ENCODE measurements around the gene C18orf54.

DNA sequence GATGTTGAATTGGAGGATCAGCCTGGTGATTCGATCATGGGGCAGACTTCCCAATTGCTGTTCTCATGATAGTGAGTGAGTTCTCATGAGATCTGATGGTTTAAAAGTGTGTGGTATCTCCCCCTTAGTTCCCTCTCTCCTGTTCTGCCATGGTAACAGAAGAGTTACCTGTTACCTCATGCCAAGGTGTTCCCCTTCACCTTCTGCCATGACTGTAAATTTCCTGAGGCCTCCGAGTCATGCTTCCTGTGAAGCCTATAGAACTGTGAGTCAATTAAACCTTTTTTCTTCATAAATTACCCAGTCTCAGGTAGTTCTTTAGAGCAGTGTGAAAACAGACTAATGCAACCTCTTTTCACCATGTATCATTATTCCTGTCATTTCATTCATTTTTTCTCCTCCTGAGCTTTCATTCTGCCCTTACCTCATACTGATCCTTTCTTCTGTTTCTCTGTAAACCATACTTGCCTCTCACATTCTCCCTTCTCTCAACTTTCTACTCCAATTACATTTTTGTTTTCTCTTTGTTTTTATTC is 22.0 kb upstream of the C18orf54 start:
- no peak for TF ChIP-seq POLR2AphosphoS5 (IDR thresholded peaks at IDR 0.05; ENCODE audit: insufficient read depth, low read depth, low read length)
- TF ChIP-seq, protein P1, sequence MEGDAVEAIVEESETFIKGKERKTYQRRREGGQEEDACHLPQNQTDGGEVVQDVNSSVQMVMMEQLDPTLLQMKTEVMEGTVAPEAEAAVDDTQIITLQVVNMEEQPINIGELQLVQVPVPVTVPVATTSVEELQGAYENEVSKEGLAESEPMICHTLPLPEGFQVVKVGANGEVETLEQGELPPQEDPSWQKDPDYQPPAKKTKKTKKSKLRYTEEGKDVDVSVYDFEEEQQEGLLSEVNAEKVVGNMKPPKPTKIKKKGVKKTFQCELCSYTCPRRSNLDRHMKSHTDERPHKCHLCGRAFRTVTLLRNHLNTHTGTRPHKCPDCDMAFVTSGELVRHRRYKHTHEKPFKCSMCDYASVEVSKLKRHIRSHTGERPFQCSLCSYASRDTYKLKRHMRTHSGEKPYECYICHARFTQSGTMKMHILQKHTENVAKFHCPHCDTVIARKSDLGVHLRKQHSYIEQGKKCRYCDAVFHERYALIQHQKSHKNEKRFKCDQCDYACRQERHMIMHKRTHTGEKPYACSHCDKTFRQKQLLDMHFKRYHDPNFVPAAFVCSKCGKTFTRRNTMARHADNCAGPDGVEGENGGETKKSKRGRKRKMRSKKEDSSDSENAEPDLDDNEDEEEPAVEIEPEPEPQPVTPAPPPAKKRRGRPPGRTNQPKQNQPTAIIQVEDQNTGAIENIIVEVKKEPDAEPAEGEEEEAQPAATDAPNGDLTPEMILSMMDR (IDR thresholded peaks at IDR 0.05; ENCODE audit: extremely low read depth in 1 of 2, insufficient read depth in 1 of 2, low read depth in 1 of 2, low read length in 2 of 2): no peak

Measured in endothelial cell of umbilical vein (primary cell).